GM12874 (cell line): Measurements from ENCODE around the gene ATXN7.

Experiments
- CTCF ChIP-seq: IDR thresholded peaks from 2 replicates; pipeline ENCODE4 v1.5.1; 2011; ENCODE audit warnings: low read depth, mild to moderate bottlenecking, control low read depth, low read length, moderate library complexity; ENCODE audit not compliant: insufficient read depth

Gene ATXN7

GRCh38 chr3:63975723-63976122 lies 112.1 kb downstream of the ATXN7 start:
- no peak for TF ChIP-seq CTCF

GRCh38 chr3:63976161-63976871 lies 112.6 kb downstream of the ATXN7 start:
- no peak for TF ChIP-seq CTCF

GRCh38 chr3:63976872-63977200 lies 113.2 kb downstream of the ATXN7 start:
- no peak for TF ChIP-seq CTCF

GRCh38 chr3:63977893-63978292 lies 114.2 kb downstream of the ATXN7 start:
- no peak for TF ChIP-seq CTCF

- TF ChIP-seq CTCF: no peak
Observed at GRCh38 chr3:63979093-63979885, 115.6 kb downstream of the ATXN7 start.

- no peak for TF ChIP-seq CTCF
Observed at GRCh38 chr3:63980019-63980418, 116.4 kb downstream of the ATXN7 start.

- no peak for TF ChIP-seq CTCF
Observed at GRCh38 chr3:63980830-63981498, 117.3 kb downstream of the ATXN7 start.
